ENCODE data around the gene PHF19. TPM values are rescaled to one million over a fixed set of nuclear protein-coding genes. Genes with fewer than 3 reads are reported as not detected.

PHF19 gene
- total RNA-seq, 2 experiments from 2014 or later: 216 to 226 TPM

- no peak for DNase-seq
- Mint-ChIP-seq H3K36me3 (peaks cover 47% of the 10 kb centered on the region), H3K27me3 (no peaks in the 10 kb centered on the region), H3K4me3 (no peak overlapping the region), H3K4me1 (peaks cover 5% of the 10 kb centered on the region), H3K9me3 (no peaks in the 10 kb centered on the region), H3K27ac (no peak overlapping the region)
Measured at GRCh38 chr9:120862452-120862851, 14.5 kb downstream of the PHF19 start.

- Mint-ChIP-seq H3K4me1 (peaks cover 9% of the 10 kb centered on the region), H3K4me3 (no peak overlapping the region), H3K36me3 (peaks cover 48% of the 10 kb centered on the region), H3K27me3 (no peaks in the 10 kb centered on the region), H3K27ac (no peak overlapping the region), H3K9me3 (no peaks in the 10 kb centered on the region)
- DNase-seq: no peak
Measured at GRCh38 chr9:120861935-120862334, 15.1 kb downstream of the PHF19 start.

GRCh38 chr9:120860083-120860482 is 16.9 kb downstream of the PHF19 start:
- H3K27me3 Mint-ChIP-seq: no peaks in the 10 kb centered on the region
- peaks cover 9% of the 10 kb centered on the region for H3K4me1 Mint-ChIP-seq
- H3K27ac Mint-ChIP-seq: no peak overlapping the region
- no peaks in the 10 kb centered on the region for H3K9me3 Mint-ChIP-seq
- no peak for DNase-seq
- no peak overlapping the region for H3K4me3 Mint-ChIP-seq
- H3K36me3 Mint-ChIP-seq: peaks cover 39% of the 10 kb centered on the region

- Mint-ChIP-seq H3K27me3 (no peaks in the 10 kb centered on the region), H3K36me3 (peaks cover 40% of the 10 kb centered on the region), H3K9me3 (no peaks in the 10 kb centered on the region), H3K4me3 (no peak overlapping the region), H3K27ac (no peak overlapping the region), H3K4me1 (peaks cover 9% of the 10 kb centered on the region)
- DNase-seq: no peak
Measured at GRCh38 chr9:120859361-120859760, 17.6 kb downstream of the PHF19 start.

GRCh38 chr9:120857902-120858301 is 19.1 kb downstream of the PHF19 start:
- H3K27me3 Mint-ChIP-seq: no peaks in the 10 kb centered on the region
- peaks cover 4% of the 10 kb centered on the region for H3K4me1 Mint-ChIP-seq
- peaks cover 31% of the 10 kb centered on the region for H3K36me3 Mint-ChIP-seq
- no peak overlapping the region for H3K4me3 Mint-ChIP-seq
- no peaks in the 10 kb centered on the region for H3K9me3 Mint-ChIP-seq
- H3K27ac Mint-ChIP-seq: peak overlapping the region; percentile 54
- DNase-seq: no peak

- Mint-ChIP-seq H3K4me1 (peaks cover 4% of the 10 kb centered on the region), H3K4me3 (no peak overlapping the region), H3K9me3 (no peaks in the 10 kb centered on the region), H3K36me3 (peaks cover 31% of the 10 kb centered on the region), H3K27me3 (no peaks in the 10 kb centered on the region), H3K27ac (no peak overlapping the region)
- no peak for DNase-seq
Measured at GRCh38 chr9:120857481-120857880, 19.5 kb downstream of the PHF19 start.

GRCh38 chr9:120856700-120857099 is 20.3 kb downstream of the PHF19 start:
- no peaks in the 10 kb centered on the region for H3K9me3 Mint-ChIP-seq
- H3K4me3 Mint-ChIP-seq: no peak overlapping the region
- H3K27me3 Mint-ChIP-seq: no peaks in the 10 kb centered on the region
- H3K27ac Mint-ChIP-seq: peak overlapping the region; percentile 45
- no peak for DNase-seq
- H3K4me1 Mint-ChIP-seq: peaks cover 7% of the 10 kb centered on the region
- peaks cover 35% of the 10 kb centered on the region for H3K36me3 Mint-ChIP-seq

GRCh38 chr9:120855827-120856670 is 20.9 kb downstream of the PHF19 start:
- H3K27ac Mint-ChIP-seq: no peak overlapping the region
- H3K4me3 Mint-ChIP-seq: no peak overlapping the region
- peaks cover 36% of the 10 kb centered on the region for H3K36me3 Mint-ChIP-seq
- no peaks in the 10 kb centered on the region for H3K9me3 Mint-ChIP-seq
- no peaks in the 10 kb centered on the region for H3K27me3 Mint-ChIP-seq
- DNase-seq: no peak
- H3K4me1 Mint-ChIP-seq: peaks cover 10% of the 10 kb centered on the region

GRCh38 chr9:120854596-120855327 is 22.2 kb downstream of the PHF19 start:
- Mint-ChIP-seq H3K27me3 (no peaks in the 10 kb centered on the region), H3K9me3 (no peaks in the 10 kb centered on the region), H3K4me1 (peaks cover 10% of the 10 kb centered on the region), H3K27ac (peak overlapping the region; percentile 22), H3K4me3 (no peak overlapping the region), H3K36me3 (peaks cover 26% of the 10 kb centered on the region)
- no peak for DNase-seq

- Mint-ChIP-seq H3K4me3 (no peak overlapping the region), H3K4me1 (peaks cover 16% of the 10 kb centered on the region), H3K36me3 (peaks cover 18% of the 10 kb centered on the region), H3K27me3 (no peaks in the 10 kb centered on the region), H3K9me3 (no peaks in the 10 kb centered on the region), H3K27ac (no peak overlapping the region)
- DNase-seq: no peak
Measured at GRCh38 chr9:120853198-120853597, 23.8 kb downstream of the PHF19 start.

- H3K9me3 Mint-ChIP-seq: no peaks in the 10 kb centered on the region
- peaks cover 24% of the 10 kb centered on the region for H3K4me1 Mint-ChIP-seq
- no peak for DNase-seq
- H3K27me3 Mint-ChIP-seq: no peaks in the 10 kb centered on the region
- peaks cover 13% of the 10 kb centered on the region for H3K36me3 Mint-ChIP-seq
- H3K4me3 Mint-ChIP-seq: no peak overlapping the region
- H3K27ac Mint-ChIP-seq: peak overlapping the region; percentile 51
Measured at GRCh38 chr9:120852240-120853010, 24.6 kb downstream of the PHF19 start.

- peaks cover 30% of the 10 kb centered on the region for H3K4me1 Mint-ChIP-seq
Measured at GRCh38 chr9:120851449-120851848, 25.5 kb downstream of the PHF19 start.

GRCh38 chr9:120850315-120850714 is 26.7 kb downstream of the PHF19 start:
- Mint-ChIP-seq H3K4me3 (no peak overlapping the region), H3K9me3 (no peaks in the 10 kb centered on the region), H3K36me3 (peaks cover 14% of the 10 kb centered on the region), H3K4me1 (peaks cover 41% of the 10 kb centered on the region), H3K27ac (no peak overlapping the region), H3K27me3 (no peaks in the 10 kb centered on the region)
- DNase-seq: no peak

More at GRCh38 chr9:120851449-120851848, 25.5 kb downstream of the PHF19 start:
- DNase-seq: no peak
- H3K27me3 Mint-ChIP-seq: no peaks in the 10 kb centered on the region
- no peaks in the 10 kb centered on the region for H3K9me3 Mint-ChIP-seq
- peaks cover 10% of the 10 kb centered on the region for H3K36me3 Mint-ChIP-seq
- H3K27ac Mint-ChIP-seq: peak overlapping the region; percentile 30
- no peak overlapping the region for H3K4me3 Mint-ChIP-seq

- Mint-ChIP-seq H3K9me3 (peaks cover 5% of the 10 kb centered on the region), H3K27ac (peak overlapping the region; percentile 94), H3K4me1 (peaks cover 62% of the 10 kb centered on the region), H3K36me3 (peaks cover 27% of the 10 kb centered on the region), H3K4me3 (no peak overlapping the region), H3K27me3 (no peaks in the 10 kb centered on the region)
- no peak for DNase-seq
Measured at GRCh38 chr9:120846906-120847305, 30.1 kb downstream of the PHF19 start.

Data from activated naive CD8-positive, alpha-beta T cell treated with anti-CD3 and anti-CD28 coated beads for 36 hours (primary cell).